B cell (primary cell): ENCODE data around the gene PCGF1. TPM values are rescaled to one million over a fixed set of nuclear protein-coding genes. Genes with fewer than 3 reads are reported as not detected.

ENCODE experiments used
- ATAC-seq: fragments of 200-7000 bp; cut with Tn5 transposase; one replicate; pipeline ENCODE4 v1.10.0; 2021; ENCODE audit warnings: low read depth, mild to moderate bottlenecking, moderate number of reproducible peaks, moderate library complexity
- CTCF ChIA-PET: fragments of 350-600 bp; sonication (Branson Sonifier 250); formaldehyde crosslinking; loops from one replicate; lab custom pipeline; 2021; ENCODE audit warnings: antibody characterized with exemption, inconsistent platforms; lab: Charles Lee
- POLR2A ChIA-PET: fragments of 350-600 bp; sonication (Branson Sonifier 250); formaldehyde crosslinking; loops from one replicate; lab custom pipeline; 2021; ENCODE audit warnings: antibody characterized with exemption; lab: Charles Lee
- DNase-seq: peaks from one replicate; pipeline ENCODE4 v3.0.0; 2013
- H2AFZ ChIP-seq: 2 replicates; pipeline ENCODE4 v1.6.1; 2012; ENCODE audit warnings: mild to moderate bottlenecking, low read depth, low read length; ENCODE audit not compliant: insufficient read depth, poor library complexity, severe bottlenecking
- H3K27ac ChIP-seq, 2 donors: 1 replicate in 1 of 2; 2 replicates in 1 of 2; pipeline ENCODE4 v1.5.1; 2012 to 2013; ENCODE audit warnings: low read length in 2 of 2, mild to moderate bottlenecking in 2 of 2, moderate library complexity in 1 of 2
- H3K27me3 ChIP-seq, 4 experiments: fragments of 200-600 bp in 1 of 4; sonication (generic) in 1 of 4; replicated peaks in 1 of 4; 1 replicate in 2 of 4; 2 replicates in 2 of 4; pipeline versions ENCODE4 v1.6.1 to v1.7.0; 2013 to 2016; ENCODE audit warnings: low read length in 3 of 4, mild to moderate bottlenecking in 2 of 4, mixed read lengths in 1 of 4, moderate library complexity in 1 of 4; ENCODE audit not compliant: insufficient read depth in 4 of 4, control insufficient read depth in 3 of 4; ENCODE audit errors: control extremely low read depth in 1 of 4
- H3K36me3 ChIP-seq, 2 experiments: replicated peaks in 1 of 2; 1 replicate in 1 of 2; 2 replicates in 1 of 2; pipeline versions ENCODE4 v1.6.1 to v1.7.1; 2013; ENCODE audit warnings: low read length in 1 of 2; ENCODE audit not compliant: insufficient read depth in 2 of 2, control insufficient read depth in 1 of 2; ENCODE audit errors: control extremely low read depth in 1 of 2, extremely low read depth in 1 of 2
- H3K4me1 ChIP-seq, 2 donors: fragments of 200-600 bp in 1 of 2; sonication (generic) in 1 of 2; 1 replicate in 1 of 2; 2 replicates in 1 of 2; pipeline versions ENCODE4 v1.5.1 to v1.6.1; 2013 to 2017; ENCODE audit warnings: low read length in 2 of 2; ENCODE audit not compliant: control insufficient read depth in 2 of 2, insufficient read depth in 2 of 2
- H3K4me2 ChIP-seq: replicated peaks from 2 replicates; pipeline ENCODE3; 2012; ENCODE audit warnings: mild to moderate bottlenecking, low read depth, low read length; ENCODE audit not compliant: poor library complexity, severe bottlenecking
- H3K4me3 ChIP-seq, 5 experiments: fragments of 200-600 bp in 1 of 5; sonication (generic) in 1 of 5; 1 replicate in 3 of 5; 2 replicates in 2 of 5; pipeline versions ENCODE4 v1.5.1 to v1.7.0; 2011 to 2016; ENCODE audit warnings: low read length in 4 of 5, mild to moderate bottlenecking in 4 of 5, low read depth in 2 of 5, control low read depth in 1 of 5, moderate library complexity in 1 of 5; ENCODE audit not compliant: insufficient read depth in 1 of 5; ENCODE audit errors: control extremely low read depth in 1 of 5, extremely low read depth in 1 of 5
- H3K79me2 ChIP-seq: fragments of 200-600 bp; sonication (generic); one replicate; pipeline ENCODE4 v1.6.0; 2016; ENCODE audit warnings: low read length; ENCODE audit not compliant: control insufficient read depth, insufficient read depth
- H3K9ac ChIP-seq: fragments of 200-600 bp; sonication (generic); 2 replicates; pipeline ENCODE4 v1.6.1; 2017; ENCODE audit warnings: mild to moderate bottlenecking, low read length, moderate library complexity
- H3K9me3 ChIP-seq, 3 donors: one replicate each; pipeline versions ENCODE4 v1.6.1 to v1.7.1; 2013; ENCODE audit warnings: low read length in 2 of 3; ENCODE audit not compliant: control insufficient read depth in 2 of 3, insufficient read depth in 1 of 3; ENCODE audit errors: control extremely low read depth in 1 of 3
- H4K20me1 ChIP-seq: 2 replicates; pipeline ENCODE4 v1.6.0; 2012; ENCODE audit warnings: mild to moderate bottlenecking, low read length; ENCODE audit not compliant: insufficient read depth, control insufficient read depth, poor library complexity, severe bottlenecking
- H3K27ac Mint-ChIP-seq: one replicate; pipeline ENCODE4 v1.8.0; 2021; ENCODE audit warnings: mixed read lengths
- H3K27me3 Mint-ChIP-seq: one replicate; pipeline ENCODE4 v1.8.0; 2021; ENCODE audit warnings: mixed read lengths
- H3K4me1 Mint-ChIP-seq: one replicate; pipeline ENCODE4 v1.8.0; 2021; ENCODE audit warnings: mixed read lengths
- H3K4me3 Mint-ChIP-seq: one replicate; pipeline ENCODE4 v1.8.0; 2021; ENCODE audit warnings: mixed read lengths
- H3K9me3 Mint-ChIP-seq: one replicate; pipeline ENCODE4 v1.8.0; 2022; ENCODE audit warnings: mixed read lengths; ENCODE audit not compliant: insufficient read depth
- CTCF ChIP-seq: fragments of 200-600 bp; IDR thresholded peaks from one replicate; pipeline ENCODE4 v1.8.0; 2022; ENCODE audit warnings: antibody characterized with exemption, mild to moderate bottlenecking
- EZH2 ChIP-seq: IDR thresholded peaks from 2 replicates; pipeline ENCODE4 v1.6.1; 2012; ENCODE audit warnings: borderline replicate concordance, low read depth, mild to moderate bottlenecking, moderate library complexity, low read length; ENCODE audit not compliant: insufficient read depth, poor library complexity, severe bottlenecking
- WGBS: methylation state at CpG from one replicate; pipeline ENCODE4 v1.1.5; 2013; ENCODE audit warnings: missing lambda C conversion rate; ENCODE audit not compliant: insufficient coverage; 5-methylcytosine and 5-hydroxymethylcytosine counted together
- intact Hi-C: fragments of 100-400 bp; cut with micrococcal nuclease; formaldehyde crosslinking; loops from one replicate; pipeline ENCODE4 v1.10.0; 2022
- polyA plus RNA-seq: library from polyadenylated mRNA; depleted of rRNA; stranded (reverse); fragments of >200 nt; gene quantifications from 2 replicates; pipeline ENCODE4 v1.2.3, GENCODE V29; 2012
- total RNA-seq, 2 donors: library from RNA; stranded (reverse); fragments of 120-200 nt in 1 of 2; gene quantifications; 1 replicate in 1 of 2; 2 replicates in 1 of 2; pipeline versions ENCODE4 v1.2.3 to v1.2.4, GENCODE V29; 2013 to 2022

Gene PCGF1
- total and polyA plus RNA-seq, 2 donors (not counting 1 experiment from before 2014, with no cell fraction given) = 21.9 to 40.1 TPM

- H3K27me3 Mint-ChIP-seq = peaks cover 44% of the 10 kb centered on the region
- H3K4me3 Mint-ChIP-seq = peak overlapping the region; percentile 92
- Histone ChIP-seq H3K4me2 (peak overlapping the region; percentile 91), H3K4me1 (peaks cover 39 to 41% of the 10 kb centered on the region in 2 donors), H3K9me3 (peaks cover 0 to 22% (median 0%) of the 10 kb centered on the region in 3 donors), H3K27ac (no peak overlapping the region), H3K4me3 (peak overlapping the region in 4 of 5 experiments; percentile 30 to 69 (median 51)), H3K9ac (peak overlapping the region; percentile 70), H3K79me2 (no peaks in the 10 kb centered on the region), H4K20me1 (no peaks in the 10 kb centered on the region), H3K27me3 (peaks cover 0 to 60% (median 32%) of the 10 kb centered on the region in 4 experiments), H3K36me3 (peaks cover 0 to 13% of the 10 kb centered on the region in 2 experiments), H2AFZ (peak overlapping the region; percentile 64)
- ATAC-seq = no peak
- TF ChIP-seq EZH2 = no peak
- TF ChIP-seq CTCF = no peak
- peak; percentile 57 for DNase-seq
- CTCF ChIA-PET = interaction anchor here (0.6 to 1.7 kb wide), 3 partner anchors 9 to 62 kb away, joined by 3 to 6 read pairs (median 4); partner anchors contain the start of gene PCGF1
- WGBS = 9% methylated on average over 61 of the region's 61 CpGs
- intact Hi-C loops = loop anchor here (5.0 kb wide), 1 partner anchor 34 kb away; no protein-coding TSS in a partner anchor
- POLR2A ChIA-PET = interaction anchor here (0.5 to 1.9 kb wide), 5 partner anchors 9 to 149 kb away, joined by 3 to 7 read pairs (median 3); partner anchors contain the start of genes AUP1, HTRA2 and PCGF1
- H3K27ac Mint-ChIP-seq = peak overlapping the region; percentile 64
- no peaks in the 10 kb centered on the region for H3K9me3 Mint-ChIP-seq
- peaks cover 38% of the 10 kb centered on the region for H3K4me1 Mint-ChIP-seq
These were observed 9.6 kb downstream of the PCGF1 start for GRCh38 chr2:74497777-74498499.
